ENCODE results near the gene TNS1. TPM values are rescaled to one million over a fixed set of nuclear protein-coding genes. Genes with fewer than 3 reads are reported as not detected.

TNS1 gene
- polyA plus RNA-seq, 1 experiment: 19.7 TPM

DNA sequence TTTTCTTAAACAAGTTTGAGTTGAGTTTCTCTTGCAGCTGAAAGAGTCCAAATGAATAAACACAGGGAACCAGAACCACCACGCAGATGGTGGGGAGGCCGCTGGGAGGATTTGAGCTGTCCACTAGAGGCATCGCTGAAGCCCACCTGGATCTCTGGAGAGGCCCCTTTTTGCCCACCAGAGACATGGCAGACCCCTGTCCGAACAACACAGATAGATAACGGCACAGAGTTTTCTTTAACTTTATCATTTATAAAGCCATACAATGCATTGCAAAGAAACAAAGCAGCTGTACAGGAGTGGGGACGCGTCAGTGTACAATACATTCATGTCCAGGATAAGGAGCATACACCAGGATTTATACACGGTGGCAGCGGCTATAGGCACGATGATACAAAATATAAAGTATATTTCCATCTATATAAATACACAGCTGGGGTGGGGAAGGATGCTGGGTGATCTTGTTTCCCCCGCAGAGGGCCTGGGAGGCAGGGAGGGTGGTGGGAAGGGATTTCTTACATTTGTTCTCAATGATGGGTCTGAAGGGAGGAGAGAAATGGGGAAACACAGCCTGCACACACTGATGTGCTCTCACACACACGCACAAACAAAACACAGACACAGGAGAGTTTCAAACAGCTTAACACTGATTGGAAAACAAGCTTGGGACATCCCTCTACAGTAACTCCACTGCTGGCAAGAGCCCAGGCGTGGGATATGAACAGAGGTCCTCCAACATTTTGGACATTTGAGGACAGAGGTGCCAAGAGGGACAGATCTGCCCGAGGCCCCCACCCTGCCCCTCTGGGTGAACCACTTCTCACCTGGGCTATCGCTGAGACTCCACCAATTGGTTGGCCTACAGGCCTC, 203.0 kb downstream of the TNS1 start:
- H3K27me3 ChIP-seq (ENCODE audit: control insufficient read depth, insufficient read depth, low read length): no peaks in the 10 kb centered on the region
- CTCF ChIA-PET: interaction anchor here (0.8 to 3.9 kb wide), 3 partner anchors 10 to 87 kb away, joined by 3 to 19 read pairs (median 4); no protein-coding TSS in a partner anchor

DNA sequence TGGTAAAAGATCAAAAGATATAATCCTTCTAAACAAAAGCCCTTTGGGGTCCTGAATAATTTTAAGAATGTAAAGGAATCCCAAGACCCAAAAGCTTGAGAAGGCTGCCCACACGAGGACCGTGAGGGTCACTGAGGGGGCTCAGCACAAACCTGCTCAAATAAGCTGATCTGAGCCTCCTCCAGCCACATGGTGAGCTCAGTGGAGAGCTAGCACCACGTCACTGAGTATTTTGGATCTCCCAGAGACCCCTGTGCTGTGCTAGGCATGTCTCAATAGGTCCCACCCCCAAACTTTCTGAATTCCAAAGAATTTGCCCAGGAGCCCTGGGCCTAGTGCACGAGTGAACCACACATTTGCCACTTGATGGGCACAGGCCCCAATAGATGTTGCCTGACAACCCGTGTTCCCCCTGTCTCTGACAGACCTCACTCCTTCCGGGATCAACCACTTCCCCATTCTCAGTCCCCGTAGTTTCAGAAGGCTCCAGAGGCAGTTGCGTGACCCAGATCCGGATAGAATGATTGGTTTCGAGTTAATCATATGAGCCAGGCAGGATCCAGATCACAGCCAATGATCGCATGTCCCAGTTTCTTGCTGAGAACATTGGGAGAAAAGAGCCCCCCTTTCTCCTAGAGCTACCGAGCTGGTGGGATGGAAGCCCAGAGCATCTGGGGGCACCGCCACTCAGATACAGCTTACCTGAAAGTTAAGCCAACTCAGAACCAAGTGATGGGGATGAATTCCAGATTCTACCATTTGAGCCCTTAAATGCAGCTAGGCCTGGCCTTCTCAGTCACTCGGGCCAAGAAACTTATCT, 203.8 kb downstream of the TNS1 start:
- DNase-seq (ENCODE audit: low read depth, low spot score): no peak
- CTCF ChIA-PET: interaction anchor here (0.8 to 3.9 kb wide), 3 partner anchors 10 to 88 kb away, joined by 3 to 19 read pairs (median 4); no protein-coding TSS in a partner anchor
- Histone ChIP-seq H3K9me3 (ENCODE audit: control insufficient read depth, insufficient read depth, low read length) (no peaks in the 10 kb centered on the region), H3K27ac (ENCODE audit: low read depth, low read length) (no peak overlapping the region), H3K27me3 (ENCODE audit: control insufficient read depth, insufficient read depth, low read length) (no peaks in the 10 kb centered on the region), H3K4me3 (ENCODE audit: low read depth, low read length) (no peak overlapping the region)
- POLR2A ChIA-PET: no interaction called here
- TF ChIP-seq, protein P1, sequence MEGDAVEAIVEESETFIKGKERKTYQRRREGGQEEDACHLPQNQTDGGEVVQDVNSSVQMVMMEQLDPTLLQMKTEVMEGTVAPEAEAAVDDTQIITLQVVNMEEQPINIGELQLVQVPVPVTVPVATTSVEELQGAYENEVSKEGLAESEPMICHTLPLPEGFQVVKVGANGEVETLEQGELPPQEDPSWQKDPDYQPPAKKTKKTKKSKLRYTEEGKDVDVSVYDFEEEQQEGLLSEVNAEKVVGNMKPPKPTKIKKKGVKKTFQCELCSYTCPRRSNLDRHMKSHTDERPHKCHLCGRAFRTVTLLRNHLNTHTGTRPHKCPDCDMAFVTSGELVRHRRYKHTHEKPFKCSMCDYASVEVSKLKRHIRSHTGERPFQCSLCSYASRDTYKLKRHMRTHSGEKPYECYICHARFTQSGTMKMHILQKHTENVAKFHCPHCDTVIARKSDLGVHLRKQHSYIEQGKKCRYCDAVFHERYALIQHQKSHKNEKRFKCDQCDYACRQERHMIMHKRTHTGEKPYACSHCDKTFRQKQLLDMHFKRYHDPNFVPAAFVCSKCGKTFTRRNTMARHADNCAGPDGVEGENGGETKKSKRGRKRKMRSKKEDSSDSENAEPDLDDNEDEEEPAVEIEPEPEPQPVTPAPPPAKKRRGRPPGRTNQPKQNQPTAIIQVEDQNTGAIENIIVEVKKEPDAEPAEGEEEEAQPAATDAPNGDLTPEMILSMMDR (IDR thresholded peaks at IDR 0.05; ENCODE audit: low read depth, low read length): no peak

More for the DNA sequence above, 203.0 kb downstream of the TNS1 start:
- no peak for DNase-seq (ENCODE audit: low read depth, low spot score)
- Histone ChIP-seq H3K9me3 (ENCODE audit: control insufficient read depth, insufficient read depth, low read length) (no peaks in the 10 kb centered on the region), H3K4me3 (ENCODE audit: low read depth, low read length) (no peak overlapping the region), H3K27ac (ENCODE audit: low read depth, low read length) (no peak overlapping the region)
- POLR2A ChIA-PET: no interaction called here
- TF ChIP-seq, protein P1 (IDR thresholded peaks at IDR 0.05; ENCODE audit: low read depth, low read length): no peak

DNA sequence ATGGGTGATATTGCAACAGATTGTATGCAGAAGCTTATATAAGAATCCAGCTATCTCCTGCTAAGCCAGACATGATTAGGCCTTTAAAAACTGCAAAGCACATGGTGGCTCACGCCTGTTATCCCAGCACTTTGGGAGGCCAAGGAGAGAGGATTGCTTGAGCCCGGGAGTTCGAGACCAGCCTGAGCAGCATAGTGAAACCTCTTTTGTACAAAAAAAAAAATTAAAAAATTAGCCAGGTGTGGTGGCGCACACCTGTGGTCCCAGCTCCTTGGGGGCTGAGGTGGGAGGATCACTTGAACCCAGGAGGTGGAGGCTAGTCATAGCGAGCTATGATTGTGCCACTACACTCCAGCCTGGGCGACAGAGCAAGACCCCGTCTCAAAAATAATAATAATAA, 204.6 kb downstream of the TNS1 start:
- DNase-seq (ENCODE audit: low read depth, low spot score): no peak
- TF ChIP-seq, protein P1 (IDR thresholded peaks at IDR 0.05; ENCODE audit: low read depth, low read length): no peak
- ChIA-PET POLR2A (no interaction called here), CTCF (interaction anchor here (1.4 to 3.9 kb wide), 3 partner anchors 9 to 89 kb away, joined by 4 to 19 read pairs (median 7); no protein-coding TSS in a partner anchor)
- Histone ChIP-seq H3K27ac (ENCODE audit: low read depth, low read length) (no peak overlapping the region), H3K27me3 (ENCODE audit: control insufficient read depth, insufficient read depth, low read length) (no peaks in the 10 kb centered on the region), H3K4me3 (ENCODE audit: low read depth, low read length) (no peak overlapping the region), H3K9me3 (ENCODE audit: control insufficient read depth, insufficient read depth, low read length) (no peaks in the 10 kb centered on the region)

DNA sequence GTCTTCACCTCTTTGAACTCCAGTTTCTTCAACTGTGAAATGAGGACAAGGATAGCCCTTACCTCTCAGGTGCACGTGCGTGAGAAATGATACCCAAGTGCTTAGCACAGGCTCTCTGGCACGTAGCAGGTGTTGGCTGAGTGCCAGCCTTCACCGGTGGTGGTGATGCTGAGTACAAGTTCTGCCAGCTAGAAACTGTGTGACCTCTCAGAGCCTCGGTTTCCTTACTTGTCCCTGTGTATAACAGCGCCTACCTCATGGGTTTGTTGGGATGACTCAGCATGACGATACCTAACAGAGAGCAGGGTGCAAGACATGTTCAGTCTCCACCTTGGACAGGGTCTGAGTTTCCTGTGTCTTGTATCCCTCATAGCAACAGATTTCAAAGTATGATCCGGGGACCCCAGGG, 205.1 kb downstream of the TNS1 start:
- Histone ChIP-seq H3K27me3 (ENCODE audit: control insufficient read depth, insufficient read depth, low read length) (no peaks in the 10 kb centered on the region), H3K4me3 (ENCODE audit: low read depth, low read length) (no peak overlapping the region), H3K27ac (ENCODE audit: low read depth, low read length) (no peak overlapping the region), H3K9me3 (ENCODE audit: control insufficient read depth, insufficient read depth, low read length) (no peaks in the 10 kb centered on the region)
- CTCF ChIA-PET: interaction anchor here (1.5 to 3.9 kb wide), 2 partner anchors 8 to 12 kb away, joined by 7 to 19 read pairs; no protein-coding TSS in a partner anchor
- TF ChIP-seq, protein P1 (IDR thresholded peaks at IDR 0.05; ENCODE audit: low read depth, low read length): no peak
- DNase-seq (ENCODE audit: low read depth, low spot score): no peak
- POLR2A ChIA-PET: no interaction called here

Data from AG04450 (cell line).